Measurements from ENCODE around the gene TUNAR. TPM values are rescaled to one million over a fixed set of nuclear protein-coding genes. Genes with fewer than 3 reads are reported as not detected.
"Not testable (repeated sequence)": the region's sequence is repeated elsewhere in the genome, so short reads cannot be mapped to it uniquely, and the experiment has no call there.

TUNAR gene
- total RNA-seq, 2 donors from 2014 or later, result 0.07 to 0.11 TPM

DNA sequence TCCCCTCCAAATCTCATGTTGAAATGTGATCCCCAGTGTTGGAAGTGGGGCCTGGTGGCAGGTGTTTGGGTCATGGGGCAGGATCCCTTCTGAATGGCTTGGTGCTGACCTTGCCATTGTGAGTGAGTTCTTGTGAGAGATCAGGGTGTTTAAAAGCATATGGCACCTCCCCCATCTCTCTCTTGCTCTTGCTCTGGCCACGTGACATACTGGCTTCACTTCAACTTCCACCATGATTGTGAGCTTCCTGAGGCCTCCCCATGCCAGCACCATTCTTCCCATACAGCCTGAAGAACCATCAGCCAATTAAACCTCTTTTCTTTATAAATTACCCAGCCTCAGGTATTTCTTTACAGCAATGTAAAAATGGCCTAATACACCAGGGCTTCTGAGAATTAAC is 82.7 kb downstream of the TUNAR start:
- Histone ChIP-seq H3K9me3 (no peaks in the 10 kb centered on the region), H3K36me3 (no peaks in the 10 kb centered on the region), H3K9ac (ENCODE audit: low read depth in 2 of 2, low read length in 2 of 2) (no peak overlapping the region), H3K27me3 (no peaks in the 10 kb centered on the region), H3K27ac (no peak overlapping the region), H3K4me3 (no peak overlapping the region), H3K4me1 (no peaks in the 10 kb centered on the region)
- intact Hi-C loops (cut with DNase I), result no loop called here
- DNase-seq, result no peak
- TF ChIP-seq CTCF (IDR thresholded peaks at IDR 0.05), result no peak

GRCh38 chr14:95961481-95961880 is 84.8 kb downstream of the TUNAR start:
- TF ChIP-seq CTCF (IDR thresholded peaks at IDR 0.05), result no peak
- H3K9ac ChIP-seq (ENCODE audit: low read depth in 2 of 2, low read length in 2 of 2), result no peak overlapping the region
- intact Hi-C loops (cut with DNase I), result no loop called here
- no peak overlapping the region for H3K27ac ChIP-seq
- no peak overlapping the region for H3K4me3 ChIP-seq
- DNase-seq, result no peak
- H3K36me3 ChIP-seq, result no peaks in the 10 kb centered on the region
- H3K9me3 ChIP-seq, result no peaks in the 10 kb centered on the region
- no peaks in the 10 kb centered on the region for H3K4me1 ChIP-seq
- no peaks in the 10 kb centered on the region for H3K27me3 ChIP-seq

- Histone ChIP-seq H3K9me3 (no peaks in the 10 kb centered on the region), H3K4me3 (no peak overlapping the region), H3K36me3 (no peaks in the 10 kb centered on the region), H3K27me3 (no peaks in the 10 kb centered on the region), H3K9ac (ENCODE audit: low read depth in 2 of 2, low read length in 2 of 2) (no peak overlapping the region), H3K27ac (no peak overlapping the region), H3K4me1 (no peaks in the 10 kb centered on the region)
- TF ChIP-seq CTCF (IDR thresholded peaks at IDR 0.05), result no peak
- no peak for DNase-seq
- intact Hi-C loops (cut with DNase I), result no loop called here
These were observed 88.3 kb downstream of the TUNAR start for GRCh38 chr14:95964901-95965300.

GRCh38 chr14:95968048-95968447 is 91.4 kb downstream of the TUNAR start:
- H3K4me3 ChIP-seq; H3K9me3 ChIP-seq; H3K9ac ChIP-seq (ENCODE audit: low read depth in 2 of 2, low read length in 2 of 2); DNase-seq; intact Hi-C loops (cut with DNase I); H3K4me1 ChIP-seq; H3K27ac ChIP-seq; H3K27me3 ChIP-seq; H3K36me3 ChIP-seq: not testable (repeated sequence)

Other genes starting within 250 kb of the TUNAR start
- not detected for gene TCL1B, start 190.4 kb upstream of the TUNAR start, total RNA-seq
- gene TCL1A, start 162.7 kb upstream of the TUNAR start, total RNA-seq, result under 1 TPM in 1 of 2 donors, not detected in 1; 0.57 TPM
- 1 to 10 TPM; 2.2 to 3.6 TPM for gene C14orf132, start 162.5 kb downstream of the TUNAR start, total RNA-seq

All from colonic mucosa (tissue), 4 donors.